K562 (cell line): ENCODE data around the gene FAM20C.

Source experiments
- CBX5 ChIP-seq: IDR thresholded peaks from 2 replicates; pipeline ENCODE4 v1.6.1; 2014; ENCODE audit warnings: low read depth, borderline replicate concordance
- HMBOX1 ChIP-seq: sonication (generic); IDR thresholded peaks from 2 replicates; pipeline ENCODE4 v1.6.1; 2016
- KDM4B ChIP-seq, 2 experiments: fragments of 450-650 bp in 1 of 2; sonication (generic) in 1 of 2; IDR thresholded peaks; 2 replicates each; pipeline ENCODE4 v1.6.1; 2016 to 2017; ENCODE audit warnings: borderline replicate concordance in 2 of 2, antibody characterized with exemption in 1 of 2, low read depth in 1 of 2, mild to moderate bottlenecking in 1 of 2
- TF ChIP-seq, protein P1 (sequence below): fragments of 450-650 bp; IDR thresholded peaks from 2 replicates; pipeline ENCODE4 v1.6.1; 2017; ENCODE audit warnings: mild to moderate bottlenecking, moderate library complexity
- TF ChIP-seq, protein P2 (sequence below), 3 experiments: IDR thresholded peaks in 2 of 3; conservative IDR thresholded peaks in 1 of 3; 2 replicates each; pipeline ENCODE4 v1.5.1; 2011 to 2012; ENCODE audit warnings: low read length in 3 of 3, mild to moderate bottlenecking in 3 of 3, control low read depth in 2 of 3, improper control_type of control experiment in 1 of 3, inconsistent platforms in 1 of 3, low read depth in 1 of 3, mixed read lengths in 1 of 3, moderate library complexity in 1 of 3; ENCODE audit not compliant: insufficient read depth in 2 of 3
- TF ChIP-seq, protein P3 (sequence below): IDR thresholded peaks from 2 replicates; pipeline ENCODE4 v1.6.1; 2011; ENCODE audit warnings: borderline replicate concordance, low read depth, mild to moderate bottlenecking, moderate library complexity, low read length; ENCODE audit not compliant: insufficient read depth, poor library complexity, severe bottlenecking

GRCh38 chr7:260441-261281, 68.3 kb downstream of the FAM20C start:
- TF ChIP-seq, protein P1, sequence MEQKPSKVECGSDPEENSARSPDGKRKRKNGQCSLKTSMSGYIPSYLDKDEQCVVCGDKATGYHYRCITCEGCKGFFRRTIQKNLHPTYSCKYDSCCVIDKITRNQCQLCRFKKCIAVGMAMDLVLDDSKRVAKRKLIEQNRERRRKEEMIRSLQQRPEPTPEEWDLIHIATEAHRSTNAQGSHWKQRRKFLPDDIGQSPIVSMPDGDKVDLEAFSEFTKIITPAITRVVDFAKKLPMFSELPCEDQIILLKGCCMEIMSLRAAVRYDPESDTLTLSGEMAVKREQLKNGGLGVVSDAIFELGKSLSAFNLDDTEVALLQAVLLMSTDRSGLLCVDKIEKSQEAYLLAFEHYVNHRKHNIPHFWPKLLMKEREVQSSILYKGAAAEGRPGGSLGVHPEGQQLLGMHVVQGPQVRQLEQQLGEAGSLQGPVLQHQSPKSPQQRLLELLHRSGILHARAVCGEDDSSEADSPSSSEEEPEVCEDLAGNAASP, result no peak
- TF ChIP-seq CBX5 (no peak), KDM4B (IDR thresholded peaks at IDR 0.05; ENCODE audit: borderline replicate concordance in 2 of 2, low read depth in 1 of 2) (no peak), HMBOX1 (no peak)
- TF ChIP-seq, protein P2, sequence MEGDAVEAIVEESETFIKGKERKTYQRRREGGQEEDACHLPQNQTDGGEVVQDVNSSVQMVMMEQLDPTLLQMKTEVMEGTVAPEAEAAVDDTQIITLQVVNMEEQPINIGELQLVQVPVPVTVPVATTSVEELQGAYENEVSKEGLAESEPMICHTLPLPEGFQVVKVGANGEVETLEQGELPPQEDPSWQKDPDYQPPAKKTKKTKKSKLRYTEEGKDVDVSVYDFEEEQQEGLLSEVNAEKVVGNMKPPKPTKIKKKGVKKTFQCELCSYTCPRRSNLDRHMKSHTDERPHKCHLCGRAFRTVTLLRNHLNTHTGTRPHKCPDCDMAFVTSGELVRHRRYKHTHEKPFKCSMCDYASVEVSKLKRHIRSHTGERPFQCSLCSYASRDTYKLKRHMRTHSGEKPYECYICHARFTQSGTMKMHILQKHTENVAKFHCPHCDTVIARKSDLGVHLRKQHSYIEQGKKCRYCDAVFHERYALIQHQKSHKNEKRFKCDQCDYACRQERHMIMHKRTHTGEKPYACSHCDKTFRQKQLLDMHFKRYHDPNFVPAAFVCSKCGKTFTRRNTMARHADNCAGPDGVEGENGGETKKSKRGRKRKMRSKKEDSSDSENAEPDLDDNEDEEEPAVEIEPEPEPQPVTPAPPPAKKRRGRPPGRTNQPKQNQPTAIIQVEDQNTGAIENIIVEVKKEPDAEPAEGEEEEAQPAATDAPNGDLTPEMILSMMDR (IDR thresholded peaks at IDR 0.05 in 2 of 3, conservative IDR thresholded peaks at IDR 0.05 in 1 of 3; ENCODE audit: insufficient read depth in 2 of 3, low read depth in 1 of 3, low read length in 3 of 3), result no peak
- TF ChIP-seq, protein P3, sequence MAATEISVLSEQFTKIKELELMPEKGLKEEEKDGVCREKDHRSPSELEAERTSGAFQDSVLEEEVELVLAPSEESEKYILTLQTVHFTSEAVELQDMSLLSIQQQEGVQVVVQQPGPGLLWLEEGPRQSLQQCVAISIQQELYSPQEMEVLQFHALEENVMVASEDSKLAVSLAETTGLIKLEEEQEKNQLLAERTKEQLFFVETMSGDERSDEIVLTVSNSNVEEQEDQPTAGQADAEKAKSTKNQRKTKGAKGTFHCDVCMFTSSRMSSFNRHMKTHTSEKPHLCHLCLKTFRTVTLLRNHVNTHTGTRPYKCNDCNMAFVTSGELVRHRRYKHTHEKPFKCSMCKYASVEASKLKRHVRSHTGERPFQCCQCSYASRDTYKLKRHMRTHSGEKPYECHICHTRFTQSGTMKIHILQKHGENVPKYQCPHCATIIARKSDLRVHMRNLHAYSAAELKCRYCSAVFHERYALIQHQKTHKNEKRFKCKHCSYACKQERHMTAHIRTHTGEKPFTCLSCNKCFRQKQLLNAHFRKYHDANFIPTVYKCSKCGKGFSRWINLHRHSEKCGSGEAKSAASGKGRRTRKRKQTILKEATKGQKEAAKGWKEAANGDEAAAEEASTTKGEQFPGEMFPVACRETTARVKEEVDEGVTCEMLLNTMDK, result no peak
